WTC11 (cell line): ENCODE measurements around the gene COL13A1. TPM values are rescaled to one million over a fixed set of nuclear protein-coding genes. Genes with fewer than 3 reads are reported as not detected.

Experiments
- ATAC-seq: fragments of 200-7000 bp; cut with Tn5 transposase; 2 replicates; pipeline ENCODE4 v1.10.0; 2021; ENCODE audit warnings: mild to moderate bottlenecking, moderate library complexity
- CTCF ChIA-PET: fragments of 300-600 bp; sonication (Branson Sonifier 250); formaldehyde crosslinking; loops from one replicate; lab custom pipeline; 2021; ENCODE audit warnings: antibody characterized with exemption; lab: Charles Lee
- POLR2A ChIA-PET: fragments of 350-600 bp; sonication (Branson Sonifier 250); formaldehyde crosslinking; loops from one replicate; lab custom pipeline; 2021; ENCODE audit warnings: antibody characterized with exemption; lab: Charles Lee
- DNase-seq: peaks from one replicate; pipeline ENCODE4 v3.0.0; 2021; ENCODE audit warnings: low spot score
- H3K27ac Mint-ChIP-seq: 2 replicates; pipeline ENCODE4 v1.8.0; 2021; ENCODE audit warnings: mixed read lengths
- H3K27me3 Mint-ChIP-seq: 2 replicates; pipeline ENCODE4 v1.8.0; 2021; ENCODE audit warnings: low read depth, mild to moderate bottlenecking, moderate library complexity, mixed read lengths
- H3K36me3 Mint-ChIP-seq: 2 replicates; pipeline ENCODE4 v1.8.0; 2021; ENCODE audit warnings: mixed read lengths
- H3K4me1 Mint-ChIP-seq: 2 replicates; pipeline ENCODE4 v1.8.0; 2022; ENCODE audit warnings: mixed read lengths
- H3K4me3 Mint-ChIP-seq: 2 replicates; pipeline ENCODE4 v1.8.0; 2021; ENCODE audit warnings: mild to moderate bottlenecking, moderate library complexity, mixed read lengths
- H3K9me3 Mint-ChIP-seq: 2 replicates; pipeline ENCODE4 v1.8.0; 2021; ENCODE audit warnings: mixed read lengths
- AR ChIP-seq: fragments of 250-450 bp; sonication (Bioruptor Pico); IDR thresholded peaks from 2 replicates; pipeline ENCODE4 v1.9.0; 2021; ENCODE audit warnings: mild to moderate bottlenecking
- ATF6 ChIP-seq: sonication (generic); formaldehyde crosslinking; IDR thresholded peaks from 2 replicates; pipeline ENCODE4 v1.8.1; 2023; ENCODE audit warnings: mild to moderate bottlenecking, missing genetic modification reagents
- IRF1 ChIP-seq: sonication (generic); formaldehyde crosslinking; IDR thresholded peaks from 2 replicates; pipeline ENCODE4 v1.8.0; 2023; ENCODE audit warnings: missing genetic modification reagents
- JAZF1 ChIP-seq: fragments of 250-450 bp; sonication (Bioruptor Pico); IDR thresholded peaks from 2 replicates; pipeline ENCODE4 v1.9.0; 2021; ENCODE audit warnings: moderate library complexity, mild to moderate bottlenecking, inconsistent platforms
- JUN ChIP-seq: sonication (generic); formaldehyde crosslinking; IDR thresholded peaks from 2 replicates; pipeline ENCODE4 v1.8.0; 2023; ENCODE audit warnings: mild to moderate bottlenecking, missing genetic modification reagents
- MAX ChIP-seq: sonication (generic); formaldehyde crosslinking; IDR thresholded peaks from 2 replicates; pipeline ENCODE4 v1.8.0; 2022; ENCODE audit warnings: mild to moderate bottlenecking, missing genetic modification reagents
- ZNF281 ChIP-seq: sonication (generic); formaldehyde crosslinking; IDR thresholded peaks from 2 replicates; pipeline ENCODE4 v1.8.0; 2023; ENCODE audit warnings: mild to moderate bottlenecking, missing genetic modification reagents
- ZNF317 ChIP-seq: sonication (generic); formaldehyde crosslinking; IDR thresholded peaks from 2 replicates; pipeline ENCODE4 v1.8.1; 2023; ENCODE audit warnings: low read depth, mild to moderate bottlenecking, moderate library complexity, missing genetic modification reagents, borderline replicate concordance
- total RNA-seq: library from RNA; stranded (reverse); gene quantifications from 3 replicates; pipeline ENCODE4 v1.2.3, GENCODE V29; 2021

The COL13A1 gene
- total RNA-seq, 1 experiment from 2014 or later = 7.1 TPM

- CTCF ChIA-PET = interaction anchor here (1.0 to 1.5 kb wide), 3 partner anchors 25 to 102 kb away, joined by 3 read pairs; no protein-coding TSS in a partner anchor
- no peaks in the 10 kb centered on the region for H3K9me3 Mint-ChIP-seq
- ATAC-seq = no peak
Observed at GRCh38 chr10:69888882-69889584, 87.3 kb downstream of the COL13A1 start.

More at GRCh38 chr10:69888882-69889584, 87.3 kb downstream of the COL13A1 start:
- H3K4me3 Mint-ChIP-seq = no peak overlapping the region
- no peak overlapping the region for H3K27ac Mint-ChIP-seq
- POLR2A ChIA-PET = no interaction called here
- peaks cover 5% of the 10 kb centered on the region for H3K27me3 Mint-ChIP-seq
- no peak for TF ChIP-seq MAX (CRISPR knock-in tag)
- no peak for TF ChIP-seq JAZF1 (CRISPR knock-in tag)
- TF ChIP-seq ATF6 = no peak
- TF ChIP-seq ZNF317 (CRISPR knock-in tag) = no peak
- TF ChIP-seq AR (CRISPR knock-in tag) = no peak
- no peak for TF ChIP-seq IRF1 (CRISPR knock-in tag)
- no peak for TF ChIP-seq ZNF281 (CRISPR knock-in tag)
- no peak for TF ChIP-seq JUN (CRISPR knock-in tag)
- no peaks in the 10 kb centered on the region for H3K4me1 Mint-ChIP-seq
- no peaks in the 10 kb centered on the region for H3K36me3 Mint-ChIP-seq
- DNase-seq = no peak
